Neural cell (in vitro differentiated cells): ENCODE measurements around the gene SCAF4.
"Not testable (repeated sequence)": the region's sequence is repeated elsewhere in the genome, so short reads cannot be mapped to it uniquely, and the experiment has no call there.

Source experiments
- EP300 ChIP-seq: fragments of 450-650 bp; conservative IDR thresholded peaks from 2 replicates; pipeline ENCODE4 v1.6.1; 2014; ENCODE audit warnings: antibody characterized with exemption, mild to moderate bottlenecking, moderate library complexity; ENCODE audit not compliant: poor library complexity, severe bottlenecking
- EZH2 ChIP-seq: fragments of 200-600, 300-800 bp; shearing (Covaris generic), sonication (generic); IDR thresholded peaks from 2 replicates; pipeline ENCODE4 v1.6.1; 2014; ENCODE audit warnings: antibody characterized with exemption, low read length, borderline replicate concordance, mild to moderate bottlenecking; ENCODE audit not compliant: insufficient read depth, poor library complexity, severe bottlenecking
- MXI1 ChIP-seq: fragments of 450-650 bp; conservative IDR thresholded peaks from 2 replicates; pipeline ENCODE4 v1.6.1; 2014; ENCODE audit warnings: antibody characterized with exemption, mild to moderate bottlenecking; ENCODE audit not compliant: poor library complexity, severe bottlenecking
- POLR2AphosphoS5 ChIP-seq: IDR thresholded peaks from 2 replicates; pipeline ENCODE4 v1.6.1; 2012
- RAD21 ChIP-seq: fragments of 450-650 bp; conservative IDR thresholded peaks from 2 replicates; pipeline ENCODE4 v1.6.1; 2014; ENCODE audit warnings: antibody characterized with exemption, mild to moderate bottlenecking, moderate library complexity
- SMC3 ChIP-seq: fragments of 450-650 bp; conservative IDR thresholded peaks from 2 replicates; pipeline ENCODE4 v1.6.1; 2014; ENCODE audit warnings: antibody characterized with exemption, mild to moderate bottlenecking, moderate library complexity; ENCODE audit not compliant: poor library complexity
- TAF1 ChIP-seq: IDR thresholded peaks from 2 replicates; pipeline ENCODE4 v1.6.1; 2012; ENCODE audit warnings: low read depth
- TF ChIP-seq, protein P1 (sequence below): fragments of 450-650 bp; IDR thresholded peaks from 2 replicates; pipeline ENCODE4 v1.5.1; 2014; ENCODE audit warnings: antibody characterized with exemption, mild to moderate bottlenecking, moderate library complexity; ENCODE audit not compliant: poor library complexity, severe bottlenecking
- TF ChIP-seq, protein P2 (sequence below): IDR thresholded peaks from 2 replicates; pipeline ENCODE4 v1.6.1; 2012; ENCODE audit warnings: borderline replicate concordance

DNA sequence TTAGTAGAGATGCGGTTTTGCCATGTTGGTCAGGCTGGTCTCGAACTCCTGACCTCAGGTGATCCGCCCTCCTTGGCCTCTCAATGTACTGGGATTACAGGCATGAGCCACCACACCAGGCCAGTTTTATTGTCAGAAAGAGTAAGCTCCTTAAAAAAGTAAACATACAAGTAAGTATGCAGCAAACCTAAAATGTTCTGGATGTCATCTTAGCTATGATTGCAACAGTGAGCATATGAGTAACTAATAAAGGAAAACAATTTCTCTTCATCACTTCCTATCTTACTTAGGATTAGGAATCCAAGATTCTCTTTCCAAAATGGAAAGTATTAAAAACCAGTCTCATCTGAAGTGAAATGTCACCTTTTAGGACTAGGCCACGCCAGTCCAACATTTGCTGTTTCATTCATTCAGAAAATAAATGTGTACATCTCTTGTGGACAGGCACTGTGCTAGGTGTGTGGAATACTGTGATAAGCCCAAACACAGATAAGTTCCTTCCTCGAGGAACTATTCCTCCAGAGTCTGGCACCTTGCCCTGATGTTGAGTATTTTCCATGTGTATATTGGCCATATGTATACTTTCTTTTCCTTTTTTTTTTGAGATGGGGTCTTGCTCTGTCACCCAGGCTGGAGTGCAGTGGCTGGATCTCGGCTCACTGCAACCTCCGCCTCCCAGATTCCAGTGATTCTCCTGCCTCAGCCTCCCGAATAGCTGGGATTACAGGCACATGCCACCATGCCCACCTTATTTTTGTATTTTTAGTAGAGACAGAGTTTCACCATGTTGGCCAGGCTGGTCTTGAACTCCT is 5.9 kb upstream of the SCAF4 start:
- TF ChIP-seq POLR2AphosphoS5, EZH2, MXI1, EP300, RAD21, TAF1, SMC3: not testable (repeated sequence)
- TF ChIP-seq, protein P1, sequence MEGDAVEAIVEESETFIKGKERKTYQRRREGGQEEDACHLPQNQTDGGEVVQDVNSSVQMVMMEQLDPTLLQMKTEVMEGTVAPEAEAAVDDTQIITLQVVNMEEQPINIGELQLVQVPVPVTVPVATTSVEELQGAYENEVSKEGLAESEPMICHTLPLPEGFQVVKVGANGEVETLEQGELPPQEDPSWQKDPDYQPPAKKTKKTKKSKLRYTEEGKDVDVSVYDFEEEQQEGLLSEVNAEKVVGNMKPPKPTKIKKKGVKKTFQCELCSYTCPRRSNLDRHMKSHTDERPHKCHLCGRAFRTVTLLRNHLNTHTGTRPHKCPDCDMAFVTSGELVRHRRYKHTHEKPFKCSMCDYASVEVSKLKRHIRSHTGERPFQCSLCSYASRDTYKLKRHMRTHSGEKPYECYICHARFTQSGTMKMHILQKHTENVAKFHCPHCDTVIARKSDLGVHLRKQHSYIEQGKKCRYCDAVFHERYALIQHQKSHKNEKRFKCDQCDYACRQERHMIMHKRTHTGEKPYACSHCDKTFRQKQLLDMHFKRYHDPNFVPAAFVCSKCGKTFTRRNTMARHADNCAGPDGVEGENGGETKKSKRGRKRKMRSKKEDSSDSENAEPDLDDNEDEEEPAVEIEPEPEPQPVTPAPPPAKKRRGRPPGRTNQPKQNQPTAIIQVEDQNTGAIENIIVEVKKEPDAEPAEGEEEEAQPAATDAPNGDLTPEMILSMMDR = not testable (repeated sequence)
- TF ChIP-seq, protein P2, sequence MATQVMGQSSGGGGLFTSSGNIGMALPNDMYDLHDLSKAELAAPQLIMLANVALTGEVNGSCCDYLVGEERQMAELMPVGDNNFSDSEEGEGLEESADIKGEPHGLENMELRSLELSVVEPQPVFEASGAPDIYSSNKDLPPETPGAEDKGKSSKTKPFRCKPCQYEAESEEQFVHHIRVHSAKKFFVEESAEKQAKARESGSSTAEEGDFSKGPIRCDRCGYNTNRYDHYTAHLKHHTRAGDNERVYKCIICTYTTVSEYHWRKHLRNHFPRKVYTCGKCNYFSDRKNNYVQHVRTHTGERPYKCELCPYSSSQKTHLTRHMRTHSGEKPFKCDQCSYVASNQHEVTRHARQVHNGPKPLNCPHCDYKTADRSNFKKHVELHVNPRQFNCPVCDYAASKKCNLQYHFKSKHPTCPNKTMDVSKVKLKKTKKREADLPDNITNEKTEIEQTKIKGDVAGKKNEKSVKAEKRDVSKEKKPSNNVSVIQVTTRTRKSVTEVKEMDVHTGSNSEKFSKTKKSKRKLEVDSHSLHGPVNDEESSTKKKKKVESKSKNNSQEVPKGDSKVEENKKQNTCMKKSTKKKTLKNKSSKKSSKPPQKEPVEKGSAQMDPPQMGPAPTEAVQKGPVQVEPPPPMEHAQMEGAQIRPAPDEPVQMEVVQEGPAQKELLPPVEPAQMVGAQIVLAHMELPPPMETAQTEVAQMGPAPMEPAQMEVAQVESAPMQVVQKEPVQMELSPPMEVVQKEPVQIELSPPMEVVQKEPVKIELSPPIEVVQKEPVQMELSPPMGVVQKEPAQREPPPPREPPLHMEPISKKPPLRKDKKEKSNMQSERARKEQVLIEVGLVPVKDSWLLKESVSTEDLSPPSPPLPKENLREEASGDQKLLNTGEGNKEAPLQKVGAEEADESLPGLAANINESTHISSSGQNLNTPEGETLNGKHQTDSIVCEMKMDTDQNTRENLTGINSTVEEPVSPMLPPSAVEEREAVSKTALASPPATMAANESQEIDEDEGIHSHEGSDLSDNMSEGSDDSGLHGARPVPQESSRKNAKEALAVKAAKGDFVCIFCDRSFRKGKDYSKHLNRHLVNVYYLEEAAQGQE = not testable (repeated sequence)
